ENCODE results near the gene PTPRD.

The PTPRD gene

DNA sequence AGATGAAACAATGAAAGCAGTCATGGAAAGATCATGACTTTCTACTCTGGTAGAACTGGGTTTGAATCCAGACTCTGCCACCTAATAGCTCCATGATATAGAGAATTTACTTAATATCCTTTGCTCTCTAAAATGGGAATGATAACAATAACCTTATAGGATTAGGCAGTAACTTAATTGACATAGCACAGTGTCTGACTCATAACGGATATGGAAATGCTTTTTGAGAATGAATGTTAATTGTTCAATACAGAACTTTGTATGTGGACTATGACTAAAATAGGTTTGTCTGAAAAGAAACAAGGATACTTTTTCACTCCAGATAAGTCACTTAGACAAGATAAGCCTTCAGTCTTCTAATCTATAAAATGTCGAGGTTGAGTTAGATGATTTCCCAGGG is 330.7 kb downstream of the PTPRD start:
- Histone ChIP-seq H3K4me1 (ENCODE audit: control insufficient read depth in 1 of 2, insufficient read depth in 2 of 2, low read length in 2 of 2) (no peaks in the 10 kb centered on the region), H3K9ac (ENCODE audit: low read depth in 1 of 2, low read length in 2 of 2) (no peak overlapping the region), H3K9me3 (ENCODE audit: control insufficient read depth in 1 of 2, low read length in 2 of 2) (peaks cover 5% of the 10 kb centered on the region in 2 donors), H3K36me3 (ENCODE audit: control insufficient read depth in 1 of 2, insufficient read depth in 2 of 2, low read length in 2 of 2) (no peaks in the 10 kb centered on the region), H3K27ac (ENCODE audit: low read depth, low read length) (no peak overlapping the region), H3K4me3 (ENCODE audit: low read depth in 1 of 2, low read length in 2 of 2) (no peak overlapping the region), H3K27me3 (ENCODE audit: control insufficient read depth in 1 of 2, insufficient read depth in 2 of 2, low read length in 2 of 2) (no peaks in the 10 kb centered on the region)

DNA sequence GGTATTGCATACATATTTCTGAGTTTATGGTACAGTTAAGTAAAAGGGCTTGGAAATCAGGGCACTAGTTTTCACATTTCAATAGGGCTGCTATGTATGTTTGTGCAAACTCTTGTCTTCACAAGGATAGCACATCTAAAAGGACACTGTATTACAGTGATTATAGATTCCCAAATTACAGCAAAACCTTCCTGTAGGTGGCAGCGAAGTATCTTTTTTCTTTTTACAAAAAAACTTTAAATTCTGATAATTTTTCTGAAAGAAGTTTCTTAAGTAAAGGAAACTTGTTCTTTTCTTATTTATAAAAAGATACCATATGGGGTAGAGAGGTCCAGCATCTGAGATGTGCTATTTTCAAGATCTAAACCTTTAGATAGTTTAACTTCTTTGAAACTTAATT is 337.8 kb downstream of the PTPRD start:
- Histone ChIP-seq H3K36me3 (ENCODE audit: control insufficient read depth in 1 of 2, insufficient read depth in 2 of 2, low read length in 2 of 2) (no peaks in the 10 kb centered on the region), H3K27ac (ENCODE audit: low read depth, low read length) (no peak overlapping the region), H3K9ac (ENCODE audit: low read depth in 1 of 2, low read length in 2 of 2) (no peak overlapping the region), H3K9me3 (ENCODE audit: control insufficient read depth in 1 of 2, low read length in 2 of 2) (peaks cover 0 to 5% of the 10 kb centered on the region in 2 donors), H3K4me1 (ENCODE audit: control insufficient read depth in 1 of 2, insufficient read depth in 2 of 2, low read length in 2 of 2) (no peaks in the 10 kb centered on the region), H3K27me3 (ENCODE audit: control insufficient read depth in 1 of 2, insufficient read depth in 2 of 2, low read length in 2 of 2) (no peaks in the 10 kb centered on the region), H3K4me3 (ENCODE audit: low read depth in 1 of 2, low read length in 2 of 2) (no peak overlapping the region)

DNA sequence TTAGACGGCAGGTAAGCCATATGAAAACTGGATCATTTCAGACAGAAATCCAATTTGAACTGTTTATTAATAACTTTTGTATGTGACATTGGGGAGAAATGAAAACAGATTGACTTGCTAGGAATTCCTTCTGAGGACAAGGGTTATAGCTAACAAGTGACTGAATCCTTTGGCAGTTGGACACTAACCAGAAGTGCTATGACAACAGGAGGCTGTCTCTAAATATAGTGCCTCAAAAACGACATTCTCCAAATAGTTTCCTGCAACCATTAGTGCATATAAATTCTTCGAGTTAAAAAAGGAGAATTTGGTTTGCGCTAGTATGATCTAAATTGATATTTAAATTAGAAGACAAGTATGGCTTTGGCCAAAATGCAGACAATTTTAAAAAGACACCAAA is 338.6 kb downstream of the PTPRD start:
- Histone ChIP-seq H3K4me3 (ENCODE audit: low read depth in 1 of 2, low read length in 2 of 2) (no peak overlapping the region), H3K36me3 (ENCODE audit: control insufficient read depth in 1 of 2, insufficient read depth in 2 of 2, low read length in 2 of 2) (no peaks in the 10 kb centered on the region), H3K9ac (ENCODE audit: low read depth in 1 of 2, low read length in 2 of 2) (no peak overlapping the region), H3K27ac (ENCODE audit: low read depth, low read length) (no peak overlapping the region), H3K27me3 (ENCODE audit: control insufficient read depth in 1 of 2, insufficient read depth in 2 of 2, low read length in 2 of 2) (no peaks in the 10 kb centered on the region), H3K9me3 (ENCODE audit: control insufficient read depth in 1 of 2, low read length in 2 of 2) (peaks cover 0 to 3% of the 10 kb centered on the region in 2 donors), H3K4me1 (ENCODE audit: control insufficient read depth in 1 of 2, insufficient read depth in 2 of 2, low read length in 2 of 2) (no peaks in the 10 kb centered on the region)

DNA sequence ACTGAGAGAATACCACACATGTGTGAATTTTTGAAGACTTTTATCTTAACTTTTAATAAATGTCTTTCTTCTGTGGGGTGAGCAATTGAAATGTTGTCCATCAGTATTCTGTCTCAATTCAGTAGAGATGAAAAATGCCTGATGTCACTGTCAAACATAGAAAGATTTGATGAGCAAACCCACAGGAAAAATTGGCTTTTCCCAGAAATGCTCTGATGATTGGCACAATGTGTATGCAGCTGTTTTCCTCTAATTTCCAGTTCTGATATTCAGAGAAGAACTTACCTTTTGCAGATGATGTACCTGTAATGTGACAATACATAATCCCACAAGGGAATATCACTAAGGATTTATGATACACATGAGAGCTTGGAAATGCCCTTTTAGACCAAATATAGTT is 340.0 kb downstream of the PTPRD start:
- H3K9me3 ChIP-seq (ENCODE audit: control insufficient read depth in 1 of 2, low read length in 2 of 2) = no peaks in the 10 kb centered on the region
- no peak overlapping the region for H3K27ac ChIP-seq (ENCODE audit: low read depth, low read length)
- H3K9ac ChIP-seq (ENCODE audit: low read depth in 1 of 2, low read length in 2 of 2) = no peak overlapping the region
- no peaks in the 10 kb centered on the region for H3K27me3 ChIP-seq (ENCODE audit: control insufficient read depth in 1 of 2, insufficient read depth in 2 of 2, low read length in 2 of 2)
- H3K4me3 ChIP-seq (ENCODE audit: low read depth in 1 of 2, low read length in 2 of 2) = no peak overlapping the region
- H3K36me3 ChIP-seq (ENCODE audit: control insufficient read depth in 1 of 2, insufficient read depth in 2 of 2, low read length in 2 of 2) = no peaks in the 10 kb centered on the region
- no peaks in the 10 kb centered on the region for H3K4me1 ChIP-seq (ENCODE audit: control insufficient read depth in 1 of 2, insufficient read depth in 2 of 2, low read length in 2 of 2)

DNA sequence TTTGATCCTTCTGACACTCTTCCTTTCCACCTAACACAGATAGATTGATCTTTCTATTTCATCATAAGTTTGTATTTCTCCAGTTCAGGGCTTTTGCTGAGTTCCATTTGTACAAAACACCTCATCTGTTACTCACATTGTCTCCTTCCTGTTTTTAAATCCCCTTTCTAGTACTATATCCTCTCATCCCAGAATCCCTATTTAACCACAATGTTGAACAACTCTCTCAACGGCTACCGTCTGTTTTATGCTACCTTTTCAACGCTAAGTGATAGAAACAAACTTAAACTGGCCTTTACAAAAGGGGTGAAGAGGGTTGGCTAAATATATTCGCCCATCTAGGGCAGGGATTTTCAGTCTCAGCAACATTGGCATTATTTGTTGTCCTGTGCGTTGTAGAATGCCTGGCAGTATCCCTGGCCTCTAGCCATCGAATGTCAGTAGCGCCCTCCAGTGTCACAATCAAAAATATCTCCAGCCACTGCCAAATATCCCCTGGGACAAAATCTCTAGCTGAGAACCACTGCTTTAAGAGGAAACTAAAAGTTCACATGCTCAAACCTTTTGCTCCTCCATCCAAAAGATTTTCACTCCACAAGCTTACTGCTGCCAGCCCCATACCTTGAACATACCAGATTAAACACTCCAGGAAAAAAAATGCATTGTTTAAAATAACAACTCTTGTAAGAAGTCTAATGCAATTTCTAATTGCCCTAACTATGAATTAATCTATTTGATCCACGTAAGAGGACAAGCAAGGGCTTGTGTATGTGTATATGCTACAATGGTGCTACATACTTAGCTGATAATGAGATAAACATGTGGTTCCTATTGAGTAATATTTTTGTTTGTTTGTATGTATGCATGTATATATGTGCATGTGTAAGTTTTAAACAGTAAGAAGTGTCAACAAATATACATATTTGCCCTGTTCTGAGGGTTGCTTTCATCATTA is 344.0 kb downstream of the PTPRD start:
- H3K36me3 ChIP-seq (ENCODE audit: control insufficient read depth in 1 of 2, insufficient read depth in 2 of 2, low read length in 2 of 2) = no peaks in the 10 kb centered on the region
- H3K27me3 ChIP-seq (ENCODE audit: control insufficient read depth in 1 of 2, insufficient read depth in 2 of 2, low read length in 2 of 2) = no peaks in the 10 kb centered on the region
- H3K9me3 ChIP-seq (ENCODE audit: control insufficient read depth in 1 of 2, low read length in 2 of 2) = no peaks in the 10 kb centered on the region
- no peak overlapping the region for H3K9ac ChIP-seq (ENCODE audit: low read depth in 1 of 2, low read length in 2 of 2)
- no peak overlapping the region for H3K4me3 ChIP-seq (ENCODE audit: low read depth in 1 of 2, low read length in 2 of 2)
- H3K4me1 ChIP-seq (ENCODE audit: control insufficient read depth in 1 of 2, insufficient read depth in 2 of 2, low read length in 2 of 2) = no peaks in the 10 kb centered on the region
- no peak overlapping the region for H3K27ac ChIP-seq (ENCODE audit: low read depth, low read length)

DNA sequence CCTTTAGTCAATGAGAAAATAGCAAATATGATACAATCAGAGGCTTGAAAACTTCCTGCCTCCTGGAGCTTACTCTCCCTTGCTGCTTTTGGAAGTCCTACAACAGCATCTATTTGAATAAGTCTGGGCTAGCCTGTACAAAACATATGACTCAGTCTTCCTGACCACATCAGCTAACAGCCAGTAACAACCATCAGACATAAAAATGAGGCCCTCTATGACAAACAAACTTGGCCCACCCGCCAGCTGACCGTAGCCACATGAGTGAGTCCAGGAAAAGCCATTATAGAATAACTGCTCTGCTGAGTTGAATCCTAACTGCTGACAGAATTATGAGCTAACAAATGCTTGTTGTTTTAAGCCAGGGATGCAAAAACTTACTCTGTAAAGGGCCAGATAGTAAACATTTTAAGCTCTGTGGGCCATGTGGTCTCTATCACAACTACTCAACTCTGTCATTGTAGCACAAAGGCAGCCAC is 347.6 kb downstream of the PTPRD start:
- no peak overlapping the region for H3K9ac ChIP-seq (ENCODE audit: low read depth in 1 of 2, low read length in 2 of 2)
- no peaks in the 10 kb centered on the region for H3K4me1 ChIP-seq (ENCODE audit: control insufficient read depth in 1 of 2, insufficient read depth in 2 of 2, low read length in 2 of 2)
- no peaks in the 10 kb centered on the region for H3K27me3 ChIP-seq (ENCODE audit: control insufficient read depth in 1 of 2, insufficient read depth in 2 of 2, low read length in 2 of 2)
- H3K9me3 ChIP-seq (ENCODE audit: control insufficient read depth in 1 of 2, low read length in 2 of 2) = peaks cover 4 to 6% of the 10 kb centered on the region in 2 donors
- no peaks in the 10 kb centered on the region for H3K36me3 ChIP-seq (ENCODE audit: control insufficient read depth in 1 of 2, insufficient read depth in 2 of 2, low read length in 2 of 2)
- H3K27ac ChIP-seq (ENCODE audit: low read depth, low read length) = no peak overlapping the region
- no peak overlapping the region for H3K4me3 ChIP-seq (ENCODE audit: low read depth in 1 of 2, low read length in 2 of 2)

DNA sequence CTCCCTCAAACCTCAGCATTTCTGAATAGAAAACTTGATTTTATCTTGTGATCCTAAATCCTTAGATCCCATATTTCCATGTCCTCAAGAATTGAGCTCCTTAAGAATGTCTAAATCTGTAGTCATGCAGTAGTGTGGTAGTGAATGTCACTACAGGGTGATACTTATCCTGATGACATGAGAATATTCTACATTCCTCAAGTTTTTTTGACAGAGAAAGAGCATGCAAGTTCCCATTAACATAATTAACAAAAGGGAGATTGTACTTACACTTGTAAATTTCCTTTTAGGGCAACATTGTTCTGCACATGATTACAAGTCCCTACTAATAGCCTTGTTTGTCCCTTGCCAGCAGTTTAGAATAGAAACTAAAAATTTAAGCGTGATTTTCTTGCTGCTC is 352.3 kb downstream of the PTPRD start:
- Histone ChIP-seq H3K27ac (ENCODE audit: low read depth, low read length) (no peak overlapping the region), H3K27me3 (ENCODE audit: control insufficient read depth in 1 of 2, insufficient read depth in 2 of 2, low read length in 2 of 2) (no peaks in the 10 kb centered on the region), H3K9ac (ENCODE audit: low read depth in 1 of 2, low read length in 2 of 2) (no peak overlapping the region), H3K4me1 (ENCODE audit: control insufficient read depth in 1 of 2, insufficient read depth in 2 of 2, low read length in 2 of 2) (no peaks in the 10 kb centered on the region), H3K9me3 (ENCODE audit: control insufficient read depth in 1 of 2, low read length in 2 of 2) (peaks cover 5 to 6% of the 10 kb centered on the region in 2 donors), H3K36me3 (ENCODE audit: control insufficient read depth in 1 of 2, insufficient read depth in 2 of 2, low read length in 2 of 2) (no peaks in the 10 kb centered on the region), H3K4me3 (ENCODE audit: low read depth in 1 of 2, low read length in 2 of 2) (no peak overlapping the region)

DNA sequence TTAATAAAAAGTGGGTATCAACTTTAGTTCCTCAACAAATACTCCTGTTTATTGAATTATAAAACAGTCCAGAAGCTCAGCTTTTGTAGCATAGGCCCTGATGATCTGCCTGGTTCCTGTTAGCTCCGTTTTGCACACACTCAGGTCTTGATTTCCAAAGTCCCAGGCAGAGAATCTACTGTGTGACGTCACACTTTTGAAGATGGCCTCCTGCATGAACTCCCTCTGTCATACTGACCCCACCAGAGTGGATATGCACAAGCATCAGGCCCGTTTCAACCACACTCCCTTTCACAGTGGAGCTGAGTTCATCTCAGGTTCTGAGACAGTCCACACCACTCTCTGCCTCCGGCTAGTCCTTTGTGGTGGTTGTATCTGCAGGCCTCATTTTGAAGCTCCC is 353.1 kb downstream of the PTPRD start:
- no peak overlapping the region for H3K9ac ChIP-seq (ENCODE audit: low read depth in 1 of 2, low read length in 2 of 2)
- H3K4me1 ChIP-seq (ENCODE audit: control insufficient read depth in 1 of 2, insufficient read depth in 2 of 2, low read length in 2 of 2) = no peaks in the 10 kb centered on the region
- H3K4me3 ChIP-seq (ENCODE audit: low read depth in 1 of 2, low read length in 2 of 2) = no peak overlapping the region
- no peaks in the 10 kb centered on the region for H3K27me3 ChIP-seq (ENCODE audit: control insufficient read depth in 1 of 2, insufficient read depth in 2 of 2, low read length in 2 of 2)
- no peak overlapping the region for H3K27ac ChIP-seq (ENCODE audit: low read depth, low read length)
- H3K9me3 ChIP-seq (ENCODE audit: control insufficient read depth in 1 of 2, low read length in 2 of 2) = peaks cover 5 to 6% of the 10 kb centered on the region in 2 donors
- H3K36me3 ChIP-seq (ENCODE audit: control insufficient read depth in 1 of 2, insufficient read depth in 2 of 2, low read length in 2 of 2) = no peaks in the 10 kb centered on the region

DNA sequence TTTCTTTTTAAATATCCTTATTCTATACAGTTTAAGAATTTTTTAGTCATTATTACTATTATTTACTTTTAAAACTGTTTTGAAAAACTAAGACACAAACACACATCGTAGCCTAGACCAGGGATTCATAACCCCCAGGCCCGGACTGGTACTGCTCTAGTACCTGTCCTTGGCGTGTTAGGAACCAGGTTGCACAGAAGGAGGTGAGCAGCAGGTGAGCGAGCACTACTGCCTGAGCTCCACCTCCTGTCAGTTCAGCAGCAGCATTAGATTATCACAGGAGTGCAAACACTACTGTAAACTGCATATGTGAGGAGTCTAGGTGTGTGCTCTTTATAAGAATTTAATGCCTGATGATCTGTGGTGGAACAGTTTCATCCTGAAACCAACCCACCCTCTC is 357.0 kb downstream of the PTPRD start:
- H3K9me3 ChIP-seq (ENCODE audit: control insufficient read depth in 1 of 2, low read length in 2 of 2) = peaks cover 0 to 5% of the 10 kb centered on the region in 2 donors
- H3K4me1 ChIP-seq (ENCODE audit: control insufficient read depth in 1 of 2, insufficient read depth in 2 of 2, low read length in 2 of 2) = no peaks in the 10 kb centered on the region
- H3K9ac ChIP-seq (ENCODE audit: low read depth in 1 of 2, low read length in 2 of 2) = no peak overlapping the region
- no peaks in the 10 kb centered on the region for H3K27me3 ChIP-seq (ENCODE audit: control insufficient read depth in 1 of 2, insufficient read depth in 2 of 2, low read length in 2 of 2)
- no peaks in the 10 kb centered on the region for H3K36me3 ChIP-seq (ENCODE audit: control insufficient read depth in 1 of 2, insufficient read depth in 2 of 2, low read length in 2 of 2)
- H3K27ac ChIP-seq (ENCODE audit: low read depth, low read length) = no peak overlapping the region
- H3K4me3 ChIP-seq (ENCODE audit: low read depth in 1 of 2, low read length in 2 of 2) = no peak overlapping the region

DNA sequence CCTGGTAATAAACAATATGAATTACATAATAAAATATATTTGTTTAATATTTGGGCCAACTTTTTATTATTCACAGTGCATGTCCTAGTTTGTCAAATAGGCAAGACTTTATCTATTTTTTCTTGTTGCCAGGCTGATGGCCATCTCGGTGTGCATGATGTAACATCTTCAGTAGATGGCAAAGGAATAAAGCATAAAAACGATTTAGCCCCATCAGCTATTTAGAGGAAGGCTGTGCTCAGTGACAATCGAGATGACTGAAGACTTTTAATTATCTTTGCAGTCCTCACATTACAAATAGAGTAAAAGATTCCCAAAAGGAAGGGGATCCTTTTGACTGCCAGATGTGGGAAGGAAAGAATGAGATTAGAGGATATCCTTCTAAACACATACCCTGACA is 358.5 kb downstream of the PTPRD start:
- no peaks in the 10 kb centered on the region for H3K27me3 ChIP-seq (ENCODE audit: control insufficient read depth in 1 of 2, insufficient read depth in 2 of 2, low read length in 2 of 2)
- H3K9ac ChIP-seq (ENCODE audit: low read depth in 1 of 2, low read length in 2 of 2) = no peak overlapping the region
- H3K9me3 ChIP-seq (ENCODE audit: control insufficient read depth in 1 of 2, low read length in 2 of 2) = no peaks in the 10 kb centered on the region
- H3K27ac ChIP-seq (ENCODE audit: low read depth, low read length) = no peak overlapping the region
- H3K36me3 ChIP-seq (ENCODE audit: control insufficient read depth in 1 of 2, insufficient read depth in 2 of 2, low read length in 2 of 2) = no peaks in the 10 kb centered on the region
- H3K4me3 ChIP-seq (ENCODE audit: low read depth in 1 of 2, low read length in 2 of 2) = no peak overlapping the region
- no peaks in the 10 kb centered on the region for H3K4me1 ChIP-seq (ENCODE audit: control insufficient read depth in 1 of 2, insufficient read depth in 2 of 2, low read length in 2 of 2)
